Kidney epithelial cell (primary cell): Measurements from ENCODE around the gene KMT5C. TPM values are rescaled to one million over a fixed set of nuclear protein-coding genes. Genes with fewer than 3 reads are reported as not detected.

Source experiments
- DNase-seq: peaks from one replicate; pipeline ENCODE4 v3.0.0-alpha.2; 2010; ENCODE audit warnings: low read depth
- H3K27me3 ChIP-seq: 2 replicates; pipeline ENCODE4 v1.6.0; 2011; ENCODE audit warnings: low read length; ENCODE audit not compliant: control insufficient read depth, insufficient read depth
- H3K36me3 ChIP-seq: 2 replicates; pipeline ENCODE4 v1.5.1; 2011; ENCODE audit warnings: low read length; ENCODE audit not compliant: control insufficient read depth, insufficient read depth
- H3K4me3 ChIP-seq: 2 replicates; pipeline ENCODE4 v1.5.1; 2011; ENCODE audit warnings: low read depth, mild to moderate bottlenecking, control low read depth, low read length
- CTCF ChIP-seq: IDR thresholded peaks from 2 replicates; pipeline ENCODE4 v1.5.1; 2011; ENCODE audit warnings: mild to moderate bottlenecking, moderate library complexity, low read length, control low read depth, inconsistent platforms; ENCODE audit not compliant: insufficient read depth, poor library complexity, severe bottlenecking
- total RNA-seq: library from RNA; depleted of rRNA; stranded (reverse); fragments of >200 nt; gene quantifications from 2 replicates; pipeline ENCODE4 v1.2.3, GENCODE V29; 2015

Gene KMT5C
- total RNA-seq, 1 donor from 2014 or later: 11.9 TPM

- Histone ChIP-seq H3K36me3 (peaks cover 1% of the 10 kb centered on the region), H3K4me3 (no peak overlapping the region), H3K27me3 (peaks cover 9% of the 10 kb centered on the region)
- no peak for DNase-seq
- TF ChIP-seq CTCF: no peak
Observed at GRCh38 chr19:55347442-55348009, 7.8 kb downstream of the KMT5C start.

GRCh38 chr19:55348317-55349034 is 8.8 kb downstream of the KMT5C start:
- Histone ChIP-seq H3K4me3 (no peak overlapping the region), H3K27me3 (peaks cover 19% of the 10 kb centered on the region)

GRCh38 chr19:55350620-55351315 is 11.1 kb downstream of the KMT5C start:
- TF ChIP-seq CTCF: no peak
- Histone ChIP-seq H3K27me3 (peaks cover 29% of the 10 kb centered on the region), H3K4me3 (no peak overlapping the region), H3K36me3 (no peaks in the 10 kb centered on the region)
- DNase-seq: no peak

More at GRCh38 chr19:55348317-55349034, 8.8 kb downstream of the KMT5C start:
- TF ChIP-seq CTCF: no peak
- DNase-seq: no peak
- no peaks in the 10 kb centered on the region for H3K36me3 ChIP-seq

GRCh38 chr19:55352040-55352439 is 12.4 kb downstream of the KMT5C start:
- no peak for DNase-seq
- Histone ChIP-seq H3K36me3 (no peaks in the 10 kb centered on the region), H3K27me3 (peaks cover 33% of the 10 kb centered on the region), H3K4me3 (no peak overlapping the region)
- TF ChIP-seq CTCF: no peak

GRCh38 chr19:55352549-55353145 is 13.0 kb downstream of the KMT5C start:
- Histone ChIP-seq H3K4me3 (no peak overlapping the region), H3K27me3 (peaks cover 37% of the 10 kb centered on the region), H3K36me3 (no peaks in the 10 kb centered on the region)
- DNase-seq: no peak
- TF ChIP-seq CTCF: no peak
